Kidney (tissue), 14 donors: Measurements from ENCODE around the gene PPARA. TPM values are rescaled to one million over a fixed set of nuclear protein-coding genes. Genes with fewer than 3 reads are reported as not detected.

ENCODE experiments used
- DNase-seq, 5 donors: peaks; one replicate each; pipeline ENCODE4 v3.0.0-alpha.2; 2013 to 2020
- FAIRE-seq: peaks from 2 replicates; lab custom pipeline; 2012; peaks lifted over from hg19 to GRCh38; lab: Jason Lieb, UNC
- H3K27ac ChIP-seq, 2 donors: one replicate each; pipeline ENCODE4 v1.7.0; 2013; ENCODE audit warnings: low read depth in 2 of 2, low read length in 2 of 2, inconsistent platforms in 1 of 2
- H3K27me3 ChIP-seq: one replicate; pipeline ENCODE4 v1.7.1; 2013; ENCODE audit warnings: low read length, inconsistent platforms; ENCODE audit not compliant: control insufficient read depth, insufficient read depth
- H3K36me3 ChIP-seq, 3 donors: one replicate each; pipeline versions ENCODE4 v1.7.0 to v1.7.1; 2013; ENCODE audit warnings: low read length in 3 of 3, control low read depth in 1 of 3, inconsistent platforms in 1 of 3; ENCODE audit not compliant: insufficient read depth in 3 of 3, control insufficient read depth in 2 of 3
- H3K4me1 ChIP-seq, 3 donors: one replicate each; pipeline versions ENCODE4 v1.7.0 to v1.7.1; 2013; ENCODE audit warnings: low read length in 3 of 3, inconsistent platforms in 1 of 3, low read depth in 1 of 3; ENCODE audit not compliant: control insufficient read depth in 2 of 3, insufficient read depth in 2 of 3
- H3K4me3 ChIP-seq, 3 donors: one replicate each; pipeline versions ENCODE4 v1.7.0 to v1.8.1; 2013; ENCODE audit warnings: low read length in 3 of 3, control low read depth in 1 of 3, inconsistent platforms in 1 of 3
- H3K9ac ChIP-seq, 3 donors: one replicate each; pipeline versions ENCODE4 v1.7.0 to v1.7.1; 2013; ENCODE audit warnings: low read length in 3 of 3, control low read depth in 1 of 3, inconsistent platforms in 1 of 3
- H3K9me3 ChIP-seq, 3 donors: one replicate each; pipeline versions ENCODE4 v1.7.0 to v1.7.1; 2013; ENCODE audit warnings: low read length in 3 of 3, control low read depth in 1 of 3, inconsistent platforms in 1 of 3; ENCODE audit not compliant: control insufficient read depth in 2 of 3, insufficient read depth in 1 of 3
- CTCF ChIP-seq: IDR thresholded peaks from 3 replicates; pipeline ENCODE4 v1.5.1; 2012; ENCODE audit warnings: mild to moderate bottlenecking, moderate library complexity, borderline replicate concordance; ENCODE audit not compliant: insufficient read depth; ENCODE audit errors: extremely low read depth
- intact Hi-C: fragments of 100-400 bp; cut with DNase I; formaldehyde crosslinking; loops from one replicate; pipeline ENCODE4 v1.11.1; 2022
- polyA plus RNA-seq: library from polyadenylated mRNA; stranded (reverse); fragments of 350-450 nt; fragmentation: Illumina TruSeq; extraction: RNeasy Lipid Tissue Mini Kit (QIAGEN cat#74804); gene quantifications from one replicate; pipeline ENCODE4 v1.2.3, GENCODE V29; 2014; ENCODE audit warnings: low read depth, low replicate concordance; ENCODE audit not compliant: insufficient read depth
- total RNA-seq: library from RNA; stranded (reverse); fragmentation: NEBNext Ultra II Directional; extraction: Animal tissue kit (Norgen Biotek cat#: 25700); gene quantifications from one replicate; pipeline ENCODE4 v1.2.1, GENCODE V29; 2021
- donor health status: control.
- donor health status: control.
- donor health status: control.
- donor health status: control.
- donor health status: control.
- donor health status: DM: yes; HTN: yes; CAD: no.
- donor health status: Normal renal cell carcinoma (clear cell type).

The PPARA gene
- total and polyA plus RNA-seq, 2 donors from 2014 or later = 15.8 to 36.8 TPM

DNA sequence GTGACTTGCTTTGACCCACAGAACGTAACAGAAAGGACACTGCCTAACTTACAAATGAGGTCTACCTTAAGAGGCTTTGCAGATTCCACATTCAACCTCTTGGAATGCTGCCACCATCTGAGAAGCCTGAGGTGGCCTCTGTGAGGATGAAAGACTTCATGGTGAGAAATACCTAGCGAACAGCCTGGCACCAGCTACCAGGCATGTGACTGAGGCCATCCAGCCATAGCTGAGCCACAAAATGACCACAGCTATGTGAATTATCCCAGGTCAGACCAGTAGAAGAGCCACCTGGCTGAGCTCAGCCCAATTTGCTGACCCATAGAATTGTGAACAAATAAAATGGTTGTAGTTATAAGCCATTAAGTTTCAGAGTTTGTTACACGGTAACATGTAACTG is 37.5 kb downstream of the PPARA start:
- Histone ChIP-seq H3K9me3 (no peaks in the 10 kb centered on the region), H3K27me3 (no peaks in the 10 kb centered on the region), H3K9ac (no peak overlapping the region), H3K36me3 (peaks cover 0 to 16% (median 5%) of the 10 kb centered on the region in 3 donors), H3K4me1 (peaks cover 0 to 12% (median 11%) of the 10 kb centered on the region in 3 donors), H3K27ac (no peak overlapping the region), H3K4me3 (no peak overlapping the region)
- FAIRE-seq = no peak
- no peak for TF ChIP-seq CTCF
- intact Hi-C loops = no loop called here
- no peak for DNase-seq

GRCh38 chr22:46192210-46192993 is 42.1 kb downstream of the PPARA start:
- no peak for TF ChIP-seq CTCF
- H3K27ac ChIP-seq = no peak overlapping the region
- no peak overlapping the region for H3K9ac ChIP-seq
- no peak for DNase-seq
- no peaks in the 10 kb centered on the region for H3K9me3 ChIP-seq
- peaks cover 0 to 10% (median 2%) of the 10 kb centered on the region in 3 donors for H3K36me3 ChIP-seq
- FAIRE-seq = no peak
- peaks cover 0 to 18% (median 18%) of the 10 kb centered on the region in 3 donors for H3K4me1 ChIP-seq
- intact Hi-C loops = no loop called here
- no peak overlapping the region for H3K4me3 ChIP-seq
- H3K27me3 ChIP-seq = no peaks in the 10 kb centered on the region

DNA sequence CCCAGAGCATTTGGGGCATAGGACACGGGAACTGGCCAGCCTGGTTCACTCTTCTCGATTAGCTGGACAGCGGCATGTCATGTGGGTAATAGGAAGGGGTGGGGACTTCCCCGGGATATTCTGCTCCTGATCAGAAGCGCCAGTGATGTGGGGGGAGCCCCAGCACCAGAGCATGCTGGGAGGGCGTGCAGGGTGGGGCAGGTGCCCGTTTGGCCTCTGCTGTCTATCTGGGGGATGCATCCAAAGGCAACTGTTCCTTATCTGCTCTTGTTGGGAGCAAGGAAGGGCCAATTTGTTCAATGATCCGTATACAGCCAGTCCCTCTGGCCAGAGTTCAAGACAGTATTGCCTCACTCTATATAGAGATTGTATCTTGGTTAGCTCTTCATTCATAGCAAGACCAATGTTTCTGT is 43.6 kb downstream of the PPARA start:
- FAIRE-seq = no peak
- no peak for TF ChIP-seq CTCF

More for the DNA sequence above, 43.6 kb downstream of the PPARA start:
- no peak for DNase-seq
- Histone ChIP-seq H3K9ac (no peak overlapping the region), H3K4me1 (peaks cover 0 to 14% (median 12%) of the 10 kb centered on the region in 3 donors), H3K4me3 (no peak overlapping the region), H3K27me3 (no peaks in the 10 kb centered on the region), H3K36me3 (peaks cover 0 to 8% (median 2%) of the 10 kb centered on the region in 3 donors), H3K27ac (no peak overlapping the region), H3K9me3 (no peaks in the 10 kb centered on the region)
- intact Hi-C loops = no loop called here
